ENCODE data around the gene MYPOP. TPM values are rescaled to one million over a fixed set of nuclear protein-coding genes. Genes with fewer than 3 reads are reported as not detected.

The MYPOP gene
- total RNA-seq, result 1.4 TPM

GRCh38 chr19:45901912-45902650 lies at the start of gene MYPOP:
Gene MYPOP, minus strand, starts transcription at chr19:45902613. Its CDS starts 840 bp downstream, at chr19:45901773.

GRCh38 chr19:45913874-45914830 lies 11.7 kb upstream of the MYPOP start, which contains the start of gene NANOS2:
Gene NANOS2, minus strand, starts transcription at chr19:45914778. Its CDS starts 85 bp downstream, at chr19:45914693.

GRCh38 chr19:45885556-45886426 lies 16.6 kb downstream of the MYPOP start, which contains the start of gene IRF2BP1:
Gene IRF2BP1, minus strand, starts transcription at chr19:45886141. Its CDS starts 367 bp downstream, at chr19:45885774.

GRCh38 chr19:45863840-45864628 lies 38.4 kb downstream of the MYPOP start, which contains the start of gene FOXA3:
Gene FOXA3, plus strand, starts transcription at chr19:45864326. Its CDS starts 131 bp downstream, at chr19:45864457.

GRCh38 chr19:45862564-45863334 lies 39.7 kb downstream of the MYPOP start, which contains the start of gene SYMPK:
Gene SYMPK, minus strand, starts transcription at chr19:45863147. Its CDS starts 8,652 bp downstream, at chr19:45854495.

Other genes starting within 250 kb of the MYPOP start
- not detected for gene GIPR, start 234.4 kb downstream of the MYPOP start, total RNA-seq
- 132 TPM for gene SNRPD2, start 210.7 kb downstream of the MYPOP start, total RNA-seq
- 4.4 TPM for gene QPCTL, start 209.9 kb downstream of the MYPOP start, total RNA-seq
- gene FBXO46, start 171.7 kb downstream of the MYPOP start, total RNA-seq, result 7.8 TPM
- not detected for gene MEIOSIN, start 169.2 kb downstream of the MYPOP start, total RNA-seq
- gene SIX5, start 133.4 kb downstream of the MYPOP start, total RNA-seq, result 1.8 TPM
- gene DMPK, start 120.1 kb downstream of the MYPOP start, total RNA-seq, result 20.3 TPM
- gene DMWD, start 109.8 kb downstream of the MYPOP start, total RNA-seq, result 48.2 TPM
- 0.23 TPM for gene RSPH6A, start 87.3 kb downstream of the MYPOP start, total RNA-seq
- gene SYMPK, start 39.5 kb downstream of the MYPOP start, total RNA-seq, result 19.6 TPM
- gene FOXA3, start 38.3 kb downstream of the MYPOP start, total RNA-seq, result not detected
- gene IRF2BP1, start 16.5 kb downstream of the MYPOP start, total RNA-seq, result 28.4 TPM
- not detected for gene NANOS2, start 12.2 kb upstream of the MYPOP start, total RNA-seq
- 15.9 TPM for gene NOVA2, start 71.3 kb upstream of the MYPOP start, total RNA-seq
- 6.7 TPM for gene CCDC61, start 92.9 kb upstream of the MYPOP start, total RNA-seq
- gene PGLYRP1, start 120.4 kb upstream of the MYPOP start, total RNA-seq, result not detected
- gene IGFL4, start 138.4 kb upstream of the MYPOP start, total RNA-seq, result 3.9 TPM
- not detected for gene IGFL3, start 222.1 kb upstream of the MYPOP start, total RNA-seq
- 0.92 TPM for gene IGFL2, start 245.6 kb upstream of the MYPOP start, total RNA-seq

All from diencephalon (tissue), 1 donor.